GM21717 (cell line): Measurements from ENCODE around the gene ACTG1.

Experiments
- ATAC-seq: cut with Tn5 transposase; IDR thresholded peaks from one replicate; pipeline ENCODE4 v1.9.1; 2021; ENCODE audit warnings: mild to moderate bottlenecking, moderate library complexity; ENCODE audit not compliant: unreplicated experiment

Gene ACTG1

GRCh38 chr17:81483085-81483861 lies 29.3 kb downstream of the ACTG1 start:
- ATAC-seq = no peak

- no peak for ATAC-seq
These were observed 29.9 kb downstream of the ACTG1 start for GRCh38 chr17:81482673-81483072.

DNA sequence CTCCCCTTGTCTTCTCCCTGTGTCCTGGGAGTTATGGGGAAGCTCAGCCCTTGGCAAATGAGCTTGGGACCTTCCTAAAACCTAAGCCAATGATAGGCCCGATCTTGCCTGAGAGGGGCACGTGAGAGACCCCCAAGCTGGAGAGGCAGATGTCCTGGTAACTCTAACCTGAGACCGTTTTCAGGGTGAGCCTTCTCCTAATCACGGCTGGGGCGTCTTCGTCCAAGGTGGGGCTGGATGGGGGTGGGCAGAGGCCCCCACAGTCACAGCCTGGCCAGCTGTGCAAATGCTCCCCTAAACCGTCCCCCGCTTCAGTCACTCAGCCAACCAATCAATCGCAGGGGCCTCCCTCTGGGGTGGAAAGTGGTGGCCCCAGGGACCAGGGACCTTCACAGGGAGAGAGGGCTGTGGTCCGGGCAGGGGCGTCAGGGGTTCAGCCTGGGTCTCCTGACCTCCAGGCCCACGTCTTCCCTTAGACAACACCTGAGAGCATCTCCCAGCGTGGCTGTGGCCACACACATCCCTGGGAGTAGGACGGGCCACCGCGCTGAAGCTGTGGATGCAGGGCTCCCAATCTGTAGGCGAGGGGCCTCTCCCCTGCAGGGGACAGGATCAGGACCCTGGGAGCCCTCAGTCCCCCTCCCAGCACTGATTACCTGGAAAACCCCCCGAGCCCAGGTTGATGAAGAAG lies 30.6 kb downstream of the ACTG1 start:
- ATAC-seq = no peak

GRCh38 chr17:81481073-81481799 lies 31.4 kb downstream of the ACTG1 start:
- no peak for ATAC-seq

DNA sequence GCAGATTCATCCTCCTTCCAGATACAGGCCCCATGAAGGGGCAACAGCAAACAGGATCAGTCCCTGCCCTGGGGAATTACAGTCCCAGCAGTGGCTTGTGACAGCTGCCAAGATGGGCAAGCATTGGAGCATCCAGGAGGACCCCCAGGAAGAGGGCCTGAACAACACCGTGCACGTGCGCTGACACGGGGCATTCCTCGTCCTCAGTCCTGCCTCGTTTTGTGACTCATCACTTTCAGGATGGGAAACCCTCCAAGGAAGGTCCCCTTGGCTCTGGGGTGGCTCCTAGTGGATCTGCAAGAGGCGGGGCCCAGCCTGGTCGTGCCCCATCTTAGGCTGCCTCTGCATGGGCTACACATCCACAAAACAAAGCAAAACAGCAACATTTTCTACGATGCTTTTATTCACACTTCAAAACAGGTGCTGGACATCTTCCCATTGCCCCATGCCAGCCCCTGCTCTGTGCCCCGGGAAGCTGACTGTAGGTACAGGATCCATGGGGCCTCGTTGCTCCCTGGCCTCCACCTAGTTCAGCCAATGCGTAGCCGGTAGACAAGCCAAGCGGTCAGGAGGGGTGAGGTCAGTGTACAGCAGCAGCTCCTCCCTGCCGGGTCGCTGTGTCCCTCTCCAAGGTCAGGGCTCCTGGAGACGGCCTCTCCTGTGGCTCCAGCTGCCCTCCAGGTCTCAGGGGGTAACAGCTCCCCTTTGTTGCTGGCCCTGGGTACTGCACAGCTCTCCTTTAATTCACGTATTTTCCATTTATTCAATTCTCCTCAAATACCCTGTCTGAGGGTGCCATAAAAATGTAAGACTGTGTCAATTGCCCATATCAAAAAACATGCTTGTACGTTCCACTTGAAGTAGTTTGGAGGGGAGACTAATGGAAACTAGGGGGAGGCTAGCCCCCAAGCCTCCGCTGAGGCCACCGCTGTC lies 32.2 kb downstream of the ACTG1 start:
- ATAC-seq = no peak

- ATAC-seq = no peak
These were observed 33.2 kb downstream of the ACTG1 start for GRCh38 chr17:81479175-81480071.

DNA sequence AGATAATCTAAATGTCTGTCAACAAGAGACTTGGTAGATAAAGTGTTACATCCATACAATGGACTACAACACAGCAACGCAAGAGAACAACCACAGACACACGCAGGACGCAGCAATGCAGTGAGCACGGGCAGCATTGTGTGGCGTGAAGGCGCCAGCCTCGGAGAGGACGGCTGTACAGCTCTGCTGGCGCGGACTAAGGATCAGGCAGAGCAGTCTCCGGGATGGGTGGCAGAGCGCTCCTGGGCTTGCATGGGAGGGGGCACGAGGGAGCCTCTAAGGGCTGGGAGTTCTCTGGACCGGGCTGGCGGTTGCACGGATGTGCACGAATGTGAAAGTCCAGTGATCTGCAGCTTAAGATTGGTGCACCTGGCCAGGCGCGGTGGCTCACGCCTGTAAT lies 34.5 kb downstream of the ACTG1 start:
- ATAC-seq = no peak

DNA sequence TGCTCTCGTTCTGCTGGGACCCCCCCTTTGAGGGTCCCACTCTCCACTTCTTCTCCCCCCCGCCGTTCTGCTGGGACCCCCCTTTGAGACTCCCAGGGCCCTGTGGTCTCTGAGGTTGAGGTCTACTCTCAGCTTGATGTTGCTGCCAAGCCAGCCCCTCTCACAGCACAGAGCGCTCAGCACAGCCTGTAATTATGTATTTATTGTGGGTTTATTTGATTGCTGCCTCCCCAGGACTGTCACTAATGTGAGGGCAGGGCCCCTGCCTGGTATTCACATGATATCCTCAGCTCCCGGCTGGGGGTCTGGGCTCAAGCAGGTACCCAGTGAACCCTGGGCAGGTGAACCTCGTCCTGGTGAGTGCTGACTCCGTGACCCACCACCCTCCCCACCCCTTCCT lies 35.4 kb downstream of the ACTG1 start:
- no peak for ATAC-seq

DNA sequence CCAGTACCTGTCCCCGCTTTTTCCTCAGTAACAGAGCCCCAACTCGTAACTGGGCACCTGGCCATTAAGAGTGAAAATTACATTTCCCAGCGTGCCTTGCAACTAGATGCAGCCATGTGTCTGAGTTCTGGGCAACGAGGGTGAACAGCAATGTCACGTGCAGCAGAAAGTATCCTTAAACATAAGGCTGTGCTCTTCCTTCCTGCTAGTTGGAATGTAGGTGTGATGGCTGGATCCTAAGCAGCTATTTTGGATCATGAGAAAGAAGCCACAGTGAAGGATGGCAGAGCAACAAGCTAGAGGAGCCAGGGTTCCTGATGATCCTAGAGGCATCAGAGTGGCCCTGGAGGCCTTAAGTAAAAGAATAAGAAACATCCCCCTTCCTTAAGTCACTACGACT lies 36.0 kb downstream of the ACTG1 start:
- ATAC-seq = no peak

- no peak for ATAC-seq
These were observed 36.5 kb downstream of the ACTG1 start for GRCh38 chr17:81476097-81476496.

DNA sequence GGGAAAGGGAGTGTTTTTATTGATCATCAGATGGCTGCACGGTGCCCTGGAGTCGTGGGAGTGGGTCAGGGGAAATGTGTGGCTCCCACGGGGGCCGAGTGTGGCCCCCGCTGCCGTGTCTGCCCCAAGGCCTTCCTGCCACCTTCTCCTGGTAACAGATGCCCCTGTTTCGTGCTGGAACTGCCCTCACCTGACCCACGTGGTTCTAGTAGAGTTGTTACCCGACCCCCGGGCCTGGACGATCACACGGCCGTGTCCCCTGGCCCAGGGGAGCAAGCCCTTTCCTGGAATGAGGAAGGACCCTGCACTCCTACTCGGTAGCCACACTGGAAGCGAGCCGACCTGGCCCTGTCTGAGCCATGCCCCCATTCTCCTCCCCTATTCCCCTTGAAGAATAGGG lies 37.6 kb downstream of the ACTG1 start:
- no peak for ATAC-seq

DNA sequence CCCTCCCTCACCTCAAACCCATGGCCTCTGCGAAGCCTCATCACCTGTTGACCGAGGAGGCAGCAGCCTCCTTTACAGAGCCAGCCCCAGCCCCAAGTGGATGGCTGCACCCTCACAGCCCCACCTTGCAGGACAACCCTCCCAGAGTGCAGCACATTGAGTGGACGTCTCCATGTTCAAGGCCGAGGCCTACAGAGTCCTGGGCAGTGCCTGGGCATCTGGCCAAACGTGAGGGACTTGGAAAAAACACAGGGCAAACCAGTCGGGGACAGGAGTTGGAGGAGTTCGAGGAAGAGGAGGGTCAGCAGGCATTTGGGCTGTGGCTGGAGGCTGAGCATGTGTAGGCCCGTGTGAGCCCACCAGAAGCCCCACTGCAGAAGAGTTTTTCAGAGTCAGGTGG lies 39.6 kb downstream of the ACTG1 start:
- ATAC-seq = no peak

- ATAC-seq = no peak
These were observed 40.7 kb downstream of the ACTG1 start for GRCh38 chr17:81471818-81472456.

DNA sequence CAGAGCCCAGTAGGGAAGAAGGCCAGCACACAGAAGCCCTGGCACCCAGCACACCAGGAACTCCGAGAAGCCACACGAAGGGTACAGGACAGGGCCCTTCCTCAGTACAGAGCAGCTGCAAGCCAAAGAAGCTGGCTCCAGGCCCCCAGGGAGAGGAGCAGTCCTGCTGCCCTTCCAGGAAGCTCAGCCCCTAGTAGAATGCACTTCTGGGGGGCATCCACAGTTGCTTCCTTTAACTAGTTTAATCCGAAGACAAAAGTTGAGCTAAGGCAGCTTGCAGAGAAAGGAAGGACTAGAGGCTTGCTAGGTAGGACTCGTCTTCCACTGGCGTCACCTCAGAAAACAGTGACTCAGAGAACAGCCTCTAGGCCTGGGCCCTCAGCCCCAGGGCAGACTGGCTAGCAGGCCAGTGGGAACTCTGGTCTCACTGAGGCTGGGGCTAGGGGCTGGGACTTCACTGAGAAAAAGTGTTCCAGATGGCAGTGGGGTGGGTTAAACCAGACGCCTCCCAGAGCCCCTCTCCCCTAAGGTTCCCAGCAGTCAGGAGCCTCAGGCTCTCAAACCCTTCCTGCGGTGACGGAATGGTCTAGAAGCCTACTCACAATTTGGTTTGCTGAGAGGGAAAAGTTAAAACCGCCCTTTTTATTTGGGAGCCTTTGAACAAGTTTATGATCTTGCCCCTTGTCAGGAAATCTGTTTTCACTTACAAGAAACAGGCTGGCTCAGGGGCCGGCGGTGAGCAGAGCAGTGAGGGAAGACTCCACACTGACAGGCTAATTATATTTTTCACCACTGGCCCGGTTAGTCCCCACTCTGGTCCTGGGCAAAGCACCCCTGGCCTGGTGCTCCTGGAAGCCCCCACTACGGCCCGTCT lies 41.4 kb downstream of the ACTG1 start:
- ATAC-seq = no peak

DNA sequence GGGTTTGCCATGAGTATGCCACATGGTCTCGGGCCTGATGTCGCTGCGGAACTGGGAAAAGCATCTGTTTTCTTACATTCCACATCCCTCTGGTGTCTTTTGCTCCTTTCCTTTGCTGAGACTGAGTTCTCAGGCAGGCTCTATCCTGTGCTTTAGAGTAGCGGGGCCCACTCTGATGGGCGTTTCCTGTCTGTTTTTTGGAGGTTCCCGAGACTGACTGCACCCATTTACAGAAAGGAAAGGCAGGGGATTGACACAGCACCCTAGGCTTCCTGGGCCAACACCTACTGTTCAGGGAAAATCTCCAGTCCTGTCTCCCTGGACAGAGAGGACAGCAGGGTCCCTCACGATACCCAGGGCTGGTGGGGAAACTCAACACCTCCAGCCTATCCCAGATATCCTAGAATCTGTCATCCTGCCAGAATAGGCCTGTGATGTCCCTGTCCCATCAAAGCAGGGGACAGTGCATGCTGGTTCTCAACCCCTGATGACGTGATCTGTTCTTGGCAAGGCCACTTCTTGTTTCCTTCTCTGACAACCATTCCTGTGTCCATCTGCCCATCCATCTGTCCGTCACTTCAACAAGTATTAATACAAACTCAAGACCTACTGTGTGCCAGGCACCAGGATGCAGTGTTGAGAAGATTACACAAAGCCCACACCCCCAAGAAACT lies 42.2 kb downstream of the ACTG1 start:
- ATAC-seq = no peak

- ATAC-seq = no peak
These were observed 43.3 kb downstream of the ACTG1 start for GRCh38 chr17:81469266-81469665.

DNA sequence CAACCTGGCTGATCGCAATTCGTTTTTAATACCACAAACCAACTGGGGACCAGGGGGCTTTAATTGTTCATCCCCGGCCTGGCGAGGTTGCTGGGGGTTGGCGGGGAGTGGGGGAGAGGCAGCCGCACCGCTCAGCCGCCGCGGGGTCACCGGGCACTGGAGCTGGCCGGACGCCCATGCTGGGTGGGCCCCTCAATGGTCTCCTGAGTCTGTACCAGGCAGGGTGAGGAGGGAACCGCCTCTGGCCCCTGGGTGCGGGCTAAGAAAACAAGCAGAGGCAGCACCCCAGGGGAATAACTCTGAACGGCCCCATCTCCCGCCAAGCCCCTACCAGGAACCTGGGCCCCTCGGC lies 43.9 kb downstream of the ACTG1 start:
- ATAC-seq = no peak
